Renal cortical epithelial cell (primary cell): Measurements from ENCODE around the gene UBE2L3. TPM values are rescaled to one million over a fixed set of nuclear protein-coding genes. Genes with fewer than 3 reads are reported as not detected.

Source experiments
- DNase-seq: peaks from one replicate; pipeline ENCODE4 v3.0.0-alpha.2; 2011; ENCODE audit warnings: low read depth
- total RNA-seq: library from RNA; depleted of rRNA; stranded (reverse); fragments of >200 nt; gene quantifications from 2 replicates; pipeline ENCODE4 v1.2.3, GENCODE V29; 2014

Gene UBE2L3
- total RNA-seq, 1 donor from 2014 or later: 38.8 TPM

DNA sequence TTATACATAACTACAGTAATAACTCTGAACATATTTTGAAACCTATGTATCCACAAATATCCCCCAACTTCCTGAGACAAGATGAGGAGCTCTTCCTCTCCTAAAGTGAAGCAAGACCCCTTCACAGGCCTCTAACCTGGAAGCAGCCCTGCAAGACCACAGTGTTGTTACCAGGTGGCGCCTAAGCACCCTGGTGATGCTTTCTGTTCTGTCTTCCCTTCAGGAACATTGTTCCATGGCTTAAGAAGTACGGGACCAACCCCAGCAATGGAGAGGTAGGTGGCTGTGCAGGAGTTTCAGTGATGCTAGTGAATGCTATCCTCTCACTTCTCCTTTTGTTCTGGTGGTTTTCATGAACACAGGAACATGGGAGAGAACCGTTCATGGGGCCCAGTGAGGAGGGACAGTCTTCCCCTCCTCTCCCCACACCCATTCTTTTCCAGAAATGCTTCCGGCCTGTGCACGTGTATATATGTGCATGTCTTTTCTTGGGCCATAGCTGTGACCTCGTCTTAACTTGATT is 104.7 kb downstream of the UBE2L3 start:
- no peak for DNase-seq

Other genes with a start within 250 kb of the UBE2L3 start
- 0.05 TPM in 1 of 2 replicates, not detected in the other for gene RIMBP3B, start 184.0 kb upstream of the UBE2L3 start, total RNA-seq
- gene HIC2, start 150.3 kb upstream of the UBE2L3 start, total RNA-seq: 1.6 and 2.7 TPM in 2 replicates
- gene TMEM191C, start 100.3 kb upstream of the UBE2L3 start, total RNA-seq: 0.17 and 0.35 TPM in 2 replicates
- gene RIMBP3C, start 16.3 kb upstream of the UBE2L3 start, total RNA-seq: under 0.01 and 0.17 TPM in 2 replicates
- gene YDJC, start 62.3 kb downstream of the UBE2L3 start, total RNA-seq: 27.4 and 51.6 TPM in 2 replicates
- gene CCDC116, start 65.0 kb downstream of the UBE2L3 start, total RNA-seq: not detected in 2 replicates
- 17.0 and 43.9 TPM in 2 replicates for gene SDF2L1, start 74.6 kb downstream of the UBE2L3 start, total RNA-seq
- gene PPIL2, start 98.3 kb downstream of the UBE2L3 start, total RNA-seq: 10.6 and 24.8 TPM in 2 replicates
- gene YPEL1, start 168.1 kb downstream of the UBE2L3 start, total RNA-seq: 1.0 and 3.0 TPM in 2 replicates